HuH-7 (cell line): Measurements from ENCODE around the gene TK2.

Experiments used
- DNase-seq: peaks from one replicate; pipeline ENCODE4 v3.0.0; 2011; ENCODE audit warnings: low spot score

TK2 gene

DNA sequence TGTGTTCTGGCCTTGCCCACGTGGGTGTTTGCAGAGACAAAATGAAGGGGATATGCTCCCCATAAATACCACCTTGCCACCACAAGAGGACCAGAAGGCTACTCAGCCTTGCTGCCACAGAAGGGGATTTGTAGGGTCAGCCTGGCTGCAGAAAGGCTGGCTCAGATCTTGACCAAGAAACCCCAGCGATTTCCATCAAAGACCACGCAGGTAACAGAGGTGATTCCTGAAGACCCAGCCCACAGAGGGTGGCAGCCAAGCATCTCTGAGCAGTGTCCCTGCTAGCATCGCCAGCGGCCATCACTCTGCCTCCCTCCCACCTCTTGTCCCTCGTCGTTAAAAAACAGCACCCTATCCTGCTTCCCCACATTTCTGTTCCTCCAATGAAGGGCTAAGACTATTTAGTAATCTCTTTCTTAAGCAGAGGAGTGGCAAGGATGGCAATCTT lies 68.0 kb downstream of the TK2 start:
- DNase-seq, result no peak

DNA sequence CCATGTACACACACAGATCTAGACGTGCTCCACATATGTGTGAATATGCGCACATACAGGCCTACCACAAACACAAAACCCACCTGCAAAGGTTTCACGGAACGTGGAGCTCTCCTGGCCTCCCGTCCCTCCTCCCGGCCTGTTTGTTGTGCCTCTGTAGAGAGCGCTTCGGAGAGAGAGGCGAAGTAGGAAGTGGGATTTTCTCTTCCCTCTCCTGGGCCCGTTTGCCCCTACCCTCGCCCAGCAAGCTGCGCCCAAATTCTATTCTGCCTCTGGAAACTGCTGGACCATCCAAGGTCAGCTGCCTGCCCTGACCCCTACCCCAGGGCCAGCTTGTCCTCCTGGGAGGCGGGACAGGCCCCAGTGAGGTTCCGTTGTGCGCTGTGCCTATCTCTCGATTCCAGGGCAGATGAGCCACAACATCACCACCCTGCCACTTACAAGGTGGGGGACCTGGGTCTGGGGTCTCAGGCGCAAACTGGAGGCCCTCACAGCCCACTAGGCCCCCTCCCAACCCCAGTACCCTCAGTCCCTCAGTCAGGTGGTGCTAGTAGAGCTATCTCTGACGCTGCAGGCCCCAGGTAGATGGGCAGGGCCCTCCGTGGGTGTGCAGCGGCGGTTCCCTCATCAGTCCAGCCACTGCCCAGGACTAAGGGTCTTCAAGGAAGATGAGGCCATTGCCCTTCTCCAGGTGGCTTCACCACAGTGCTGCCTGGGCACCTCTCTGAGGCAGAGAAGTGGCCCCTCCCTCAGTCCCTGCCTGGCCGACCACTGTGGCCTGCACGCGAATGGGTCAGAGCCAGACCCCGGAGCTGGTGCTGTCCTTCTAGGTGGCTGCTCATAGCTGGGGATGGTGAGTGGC lies 68.6 kb downstream of the TK2 start:
- no peak for DNase-seq

DNA sequence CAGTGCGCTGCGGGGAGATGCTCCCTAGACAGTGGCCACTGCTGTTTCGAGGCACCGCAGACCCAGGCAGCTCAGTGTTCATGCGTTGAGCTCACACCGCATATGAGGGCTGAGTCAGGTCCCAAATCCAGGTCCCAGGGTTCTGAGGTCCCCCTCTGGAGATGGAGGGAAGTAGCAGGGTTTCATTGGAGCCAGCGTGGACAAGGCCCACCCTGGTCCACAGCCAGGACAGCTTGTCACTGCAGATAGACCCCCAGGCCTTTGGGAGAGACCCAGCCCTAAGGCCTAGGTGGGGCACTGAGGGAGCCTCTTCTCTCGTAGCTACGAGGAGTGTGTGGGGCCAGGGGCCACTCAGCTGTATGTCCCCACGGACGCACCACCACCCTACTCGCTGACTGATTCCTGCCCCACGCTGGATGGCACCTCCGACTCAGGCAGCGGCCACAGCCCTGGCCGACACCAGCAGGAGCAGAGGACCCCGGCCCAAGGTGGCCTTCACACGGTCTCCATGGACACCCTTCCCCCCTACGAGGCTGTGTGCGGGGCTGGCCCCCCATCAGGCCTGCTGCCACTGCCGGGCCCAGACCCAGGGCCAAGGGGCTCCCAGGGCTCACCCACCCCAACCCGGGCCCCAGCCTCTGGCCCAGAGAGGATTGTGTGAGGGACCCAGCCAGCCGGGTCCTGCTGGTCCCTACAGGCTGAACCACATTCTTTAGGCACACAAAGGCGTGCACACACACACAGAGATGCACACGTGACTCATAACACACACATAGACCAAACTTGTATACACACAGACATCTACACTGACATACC lies 69.4 kb downstream of the TK2 start:
- DNase-seq, result no peak

DNA sequence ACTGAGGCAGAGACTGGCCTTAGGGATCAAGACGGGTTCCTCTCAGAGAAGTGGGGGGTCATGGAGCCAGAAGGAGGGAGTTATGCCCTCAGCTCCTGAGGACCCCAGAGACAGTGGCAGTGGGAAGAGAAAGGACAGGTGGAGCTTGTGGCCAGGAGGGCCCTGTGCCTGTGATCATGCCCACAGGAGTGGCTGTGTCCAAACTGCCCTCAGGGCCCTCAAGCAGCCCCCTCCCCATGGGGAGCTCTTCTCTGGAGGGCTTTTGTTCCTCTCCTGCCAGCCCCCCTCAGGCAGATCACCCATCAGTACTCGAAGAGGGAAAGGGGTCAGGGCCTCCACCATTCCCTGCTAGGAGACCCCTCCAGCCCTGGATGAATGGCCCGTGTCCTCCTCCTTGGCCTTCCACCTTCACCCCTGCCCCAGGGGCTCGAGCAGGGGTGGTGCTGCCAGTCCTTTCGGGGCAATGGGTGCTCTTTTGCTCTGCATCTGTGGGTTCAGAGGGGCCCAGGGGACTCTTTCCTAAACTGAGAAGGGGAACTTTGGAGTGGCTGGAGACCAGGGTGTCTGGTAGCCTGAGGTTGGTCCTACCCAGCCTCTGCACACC lies 70.2 kb downstream of the TK2 start:
- no peak for DNase-seq

DNA sequence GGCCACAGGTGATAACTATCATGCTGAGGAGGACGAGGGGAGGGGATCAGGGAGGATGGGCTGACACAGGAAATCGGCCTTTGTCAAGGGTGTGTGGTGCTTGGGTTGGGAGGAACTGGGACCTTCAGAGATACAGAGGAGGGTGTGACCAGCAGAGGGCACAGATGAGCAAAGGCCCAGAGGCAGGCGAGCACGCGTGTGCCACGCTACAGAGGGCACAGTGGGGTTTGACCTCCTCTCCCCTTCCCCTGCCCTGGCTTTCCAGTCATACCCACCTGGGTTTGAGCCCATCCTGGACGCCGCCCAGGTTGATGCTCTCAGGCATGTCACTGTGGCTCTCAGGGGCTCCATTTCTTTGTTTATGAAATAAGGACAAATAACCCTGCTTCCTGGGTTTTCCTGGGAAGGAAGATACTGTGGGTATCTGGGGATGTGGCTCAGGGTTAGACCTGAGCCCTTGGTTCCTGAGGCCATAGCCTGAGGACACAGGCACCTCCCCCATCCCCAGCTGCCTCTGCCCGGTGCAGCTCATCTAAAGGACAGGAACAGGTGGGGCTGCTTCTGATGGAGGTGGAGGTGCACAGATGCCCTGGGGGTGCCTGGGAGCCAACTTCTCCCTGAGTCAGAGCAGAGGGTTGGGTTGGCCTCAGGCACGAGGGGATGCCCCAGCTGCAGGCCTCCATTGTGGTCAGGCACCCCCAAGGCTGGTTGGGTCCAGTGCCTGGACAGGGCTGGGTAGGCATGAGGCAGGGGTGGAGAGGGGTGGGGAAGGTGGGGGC lies 71.0 kb downstream of the TK2 start:
- peak; percentile 84 for DNase-seq

DNA sequence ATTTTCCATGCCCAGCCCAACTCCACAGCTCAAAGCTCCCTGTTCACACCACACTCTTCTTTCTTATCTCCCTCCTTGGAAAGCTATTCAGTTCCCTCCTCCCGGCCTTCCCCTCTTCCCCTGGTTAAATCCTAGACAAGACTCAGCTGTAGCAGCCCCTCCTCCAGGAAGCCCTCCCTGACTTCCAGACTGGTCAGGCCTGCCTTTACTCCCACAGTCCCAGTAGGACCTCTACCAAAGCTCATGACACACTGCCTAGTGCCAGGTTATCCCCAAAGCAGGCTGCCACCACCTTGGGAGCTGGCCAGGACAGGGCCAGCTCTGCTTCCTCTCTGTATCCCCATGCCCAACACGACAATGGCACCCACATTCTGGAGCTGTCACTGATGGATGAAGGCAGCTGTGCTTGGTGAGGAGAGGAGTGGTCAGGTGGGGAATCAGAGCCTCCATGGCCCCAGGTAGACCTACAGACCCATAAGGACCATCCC lies 72.8 kb downstream of the TK2 start:
- DNase-seq, result no peak

DNA sequence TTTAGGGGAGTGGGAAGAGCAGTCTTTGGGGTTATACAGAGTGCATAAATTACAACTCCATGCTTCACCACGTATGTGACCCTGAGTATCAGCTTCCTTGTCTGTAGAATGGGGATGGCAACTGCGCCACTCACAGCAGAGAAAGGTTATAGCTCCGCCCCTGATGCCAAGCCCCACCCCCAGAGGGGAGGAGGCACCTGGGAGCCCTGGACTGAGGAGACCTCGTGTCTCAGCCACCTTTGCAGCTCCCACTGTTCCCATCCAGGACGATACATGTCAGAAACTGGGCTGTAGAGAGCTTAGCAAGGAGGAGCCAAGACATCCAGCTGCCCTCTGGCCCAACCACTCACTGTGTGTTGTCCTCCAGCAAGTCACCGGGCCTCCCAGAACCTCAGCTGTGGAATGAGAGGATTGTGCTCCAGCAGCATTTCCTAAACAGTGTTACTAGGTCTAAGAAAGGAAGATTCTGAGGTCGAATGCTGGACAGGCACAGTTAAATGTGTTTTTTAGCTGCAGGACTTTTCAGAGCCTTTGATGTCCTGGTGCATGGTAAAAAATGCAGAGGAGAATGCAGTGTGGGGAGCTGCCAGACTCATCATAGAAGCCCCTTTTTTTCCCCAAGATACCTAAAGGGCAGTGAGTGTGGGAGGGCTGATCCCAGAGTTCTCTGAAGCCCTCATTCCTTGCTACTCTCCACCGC lies 73.4 kb downstream of the TK2 start:
- peak; percentile 44 for DNase-seq

DNA sequence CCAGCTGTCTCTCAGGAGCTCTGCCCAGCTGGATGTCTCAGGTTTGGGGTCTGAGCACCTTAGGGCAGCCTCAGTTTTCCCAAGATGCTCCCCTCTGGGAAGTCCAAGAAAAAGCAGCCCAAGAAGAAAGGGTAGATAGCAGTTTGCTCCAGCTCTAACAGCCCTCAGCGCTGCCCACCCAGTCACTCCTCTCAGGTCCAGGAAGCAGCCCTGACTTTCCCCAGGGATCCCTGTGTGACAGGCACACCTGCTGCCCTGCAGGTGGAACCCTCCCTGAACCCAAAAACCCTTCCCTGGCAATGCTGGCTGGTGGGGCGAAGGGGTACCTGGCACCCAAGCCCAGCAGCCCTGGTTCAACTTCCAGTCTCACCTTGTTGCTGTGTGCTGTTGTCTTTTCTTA lies 74.7 kb downstream of the TK2 start:
- no peak for DNase-seq

DNA sequence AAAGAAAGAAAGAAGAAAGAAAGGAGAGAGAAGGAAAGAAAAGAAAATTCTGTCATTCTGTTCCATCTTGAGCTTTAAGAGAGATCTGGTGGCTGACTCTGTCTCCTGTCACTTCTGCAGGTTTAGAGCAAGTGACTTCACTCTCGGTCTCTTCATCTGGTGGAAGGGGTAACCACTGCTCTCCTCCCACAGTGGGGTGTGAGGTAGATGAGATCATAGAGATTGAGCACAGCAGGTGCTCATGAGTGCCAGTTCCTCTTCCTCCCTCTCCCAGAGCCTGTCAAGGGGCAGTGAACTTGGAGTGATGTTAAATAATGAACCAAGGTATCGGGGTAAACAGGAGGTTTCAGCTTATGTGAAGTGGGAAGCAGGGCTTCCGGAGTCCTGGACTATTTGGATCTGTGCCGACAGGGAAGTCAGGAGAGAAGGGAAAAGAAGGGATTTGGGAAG lies 75.1 kb downstream of the TK2 start:
- no peak for DNase-seq

DNA sequence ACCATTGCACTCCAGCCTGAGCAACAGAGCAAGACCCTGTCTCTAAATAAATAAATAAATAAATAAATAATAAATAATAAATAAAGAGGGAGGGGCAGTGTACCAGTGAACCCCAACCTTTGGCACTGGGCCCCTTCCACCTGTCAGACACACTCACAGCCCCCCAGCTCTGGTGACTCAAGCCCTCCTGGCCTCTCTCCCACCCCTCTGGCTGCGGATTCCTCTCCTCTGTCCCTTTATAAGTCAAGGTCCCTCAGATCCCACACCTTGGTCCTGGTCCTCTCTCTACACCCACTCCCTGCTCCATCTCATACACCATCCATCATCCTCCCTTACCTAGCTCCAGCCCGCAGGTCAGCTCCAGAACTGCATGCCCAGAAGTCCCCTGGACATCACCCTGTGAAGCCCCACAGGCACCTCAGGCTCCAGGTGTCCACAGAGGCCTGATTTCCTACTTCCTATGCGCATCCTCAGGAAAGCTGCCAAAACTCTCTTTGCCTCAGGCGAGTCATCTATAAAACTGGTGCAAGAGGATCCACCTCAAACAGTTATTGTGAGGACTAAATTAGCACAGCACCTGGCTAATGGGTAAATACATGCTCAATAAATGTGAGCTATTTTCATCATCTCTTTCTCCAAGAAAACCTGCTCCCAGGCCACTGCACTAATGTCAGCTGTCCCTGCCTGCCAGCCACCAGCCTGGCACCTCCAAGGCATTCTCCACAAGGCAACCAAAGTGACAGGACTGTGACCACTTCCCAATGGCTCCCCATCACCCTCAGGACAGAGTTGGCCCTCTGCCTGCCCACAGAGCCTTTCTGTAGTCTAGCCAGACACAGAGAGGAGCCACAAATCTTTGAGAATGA lies 76.0 kb downstream of the TK2 start:
- no peak for DNase-seq

DNA sequence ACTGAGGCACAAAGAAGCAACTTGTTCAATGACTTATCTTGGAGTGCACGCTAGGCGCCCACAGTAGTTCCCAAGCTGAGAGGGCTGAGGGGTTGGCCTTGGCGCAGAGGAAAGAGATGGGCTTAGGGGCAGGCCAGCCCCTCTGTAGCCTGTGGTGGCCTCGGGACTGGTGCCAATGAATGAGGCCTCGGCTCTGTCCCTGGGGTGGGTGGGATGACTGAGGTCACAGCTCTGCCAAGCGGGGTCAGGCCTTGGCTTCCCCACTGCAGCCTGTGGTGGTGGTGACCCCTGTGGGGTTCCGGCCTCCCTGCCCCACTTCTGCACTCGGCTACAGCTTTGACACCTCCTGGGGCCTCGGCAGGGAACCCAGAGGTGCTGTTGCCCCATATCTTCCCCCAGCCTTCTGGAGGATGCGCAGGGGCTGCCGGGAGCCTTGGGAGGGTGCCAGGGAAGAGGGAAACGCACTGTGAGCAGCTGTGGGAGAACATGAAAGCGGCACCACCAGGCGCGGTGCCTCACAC lies 76.8 kb downstream of the TK2 start:
- no peak for DNase-seq

DNA sequence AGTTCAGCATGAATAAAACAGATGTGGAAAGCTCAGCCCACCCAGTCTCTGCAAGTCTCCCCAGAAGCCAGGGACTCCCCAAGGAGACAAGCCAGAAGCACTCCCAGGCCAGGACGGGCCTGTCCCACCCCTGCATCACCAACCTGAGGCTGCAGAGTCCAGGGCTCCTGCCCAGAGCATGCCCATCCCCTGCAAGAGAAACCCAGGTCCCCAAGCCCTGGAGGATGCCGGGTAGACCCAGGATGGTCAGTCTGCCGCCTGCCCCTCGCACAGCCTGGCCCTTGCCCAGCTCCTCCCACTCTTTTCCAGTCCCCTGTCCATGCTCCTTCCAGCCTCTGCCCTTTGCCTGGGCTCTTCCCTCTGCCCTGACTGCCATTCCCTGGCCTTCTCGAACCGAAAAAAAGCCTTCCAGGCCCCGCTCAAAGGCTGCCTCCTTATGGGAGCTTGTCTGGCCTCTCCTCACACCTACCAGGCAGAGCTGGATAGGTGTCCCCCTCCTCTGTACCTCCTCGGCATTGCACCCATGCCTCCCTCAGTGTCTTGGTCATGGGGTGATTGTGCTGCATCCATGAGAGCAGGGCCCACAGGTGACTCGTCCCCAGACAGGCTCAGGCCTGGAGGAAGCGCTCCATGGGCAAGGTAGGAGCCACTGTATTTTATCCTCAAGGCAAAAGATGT lies 78.1 kb downstream of the TK2 start:
- DNase-seq, result no peak

DNA sequence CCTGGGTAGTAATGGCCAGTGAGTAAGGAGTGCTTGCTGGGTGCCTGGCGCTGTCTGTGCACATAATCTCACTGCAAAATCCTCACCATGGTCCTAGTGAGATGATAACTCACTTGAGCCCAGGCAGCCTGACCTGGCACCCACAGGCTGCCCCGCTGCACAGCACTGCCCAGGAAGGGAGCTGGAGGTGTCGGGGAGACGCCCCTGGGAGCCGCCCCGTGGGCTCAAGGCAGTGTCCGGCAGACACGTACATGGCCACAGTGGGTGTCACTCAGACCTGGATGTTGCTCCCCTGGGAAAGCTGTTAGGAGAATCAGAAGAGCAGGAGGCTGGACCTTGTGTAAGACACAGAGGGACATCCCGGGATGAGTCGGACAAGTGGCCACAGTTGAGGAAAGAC lies 78.7 kb downstream of the TK2 start:
- no peak for DNase-seq

DNA sequence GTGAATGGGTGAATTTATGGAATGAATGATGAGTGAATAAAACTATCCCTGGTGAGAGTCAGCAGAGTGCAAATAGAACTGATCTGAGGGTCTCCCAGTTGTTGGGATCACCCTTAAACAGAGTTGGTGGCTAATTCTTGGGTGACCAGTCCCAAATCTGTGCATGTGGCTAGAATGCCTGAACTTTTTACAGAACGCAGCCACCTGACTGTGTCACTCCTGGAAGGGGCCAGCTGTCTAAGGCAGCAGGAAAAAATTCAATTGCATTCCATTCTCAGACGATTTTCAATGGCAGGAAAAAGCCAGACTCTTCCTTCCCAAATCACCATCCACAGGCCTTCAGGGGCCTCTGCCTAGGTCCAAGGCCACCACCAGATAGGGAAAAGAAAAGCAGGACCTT lies 79.4 kb downstream of the TK2 start:
- DNase-seq, result no peak

DNA sequence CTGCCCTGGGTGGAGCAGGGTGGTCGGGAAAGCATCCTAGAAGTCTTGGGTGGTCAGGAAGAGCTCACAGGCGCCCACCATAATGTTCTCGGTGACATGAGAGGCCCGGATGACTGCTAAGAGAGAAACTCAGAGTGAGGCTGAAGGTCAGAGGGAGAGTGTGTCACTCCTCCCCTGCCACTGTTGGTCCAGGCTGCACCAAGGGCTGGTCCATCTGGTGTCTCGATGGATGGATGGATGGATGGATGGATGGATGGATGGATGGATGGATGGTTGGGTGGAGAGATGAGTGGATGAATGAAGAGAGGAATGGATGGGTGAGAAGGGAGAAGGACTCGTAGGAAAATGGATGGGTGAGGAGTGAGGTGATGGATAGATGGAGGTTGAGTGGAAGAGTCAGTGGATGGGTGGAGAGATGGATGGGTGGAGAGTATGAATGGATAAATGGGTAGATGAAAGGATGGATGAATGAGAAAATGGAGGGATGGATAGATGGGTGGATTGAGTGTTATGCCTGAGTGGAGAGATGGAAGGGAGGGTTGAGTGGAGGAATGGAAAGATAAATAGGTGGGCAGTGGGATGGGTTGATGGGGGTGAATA lies 79.9 kb downstream of the TK2 start:
- DNase-seq, result no peak

DNA sequence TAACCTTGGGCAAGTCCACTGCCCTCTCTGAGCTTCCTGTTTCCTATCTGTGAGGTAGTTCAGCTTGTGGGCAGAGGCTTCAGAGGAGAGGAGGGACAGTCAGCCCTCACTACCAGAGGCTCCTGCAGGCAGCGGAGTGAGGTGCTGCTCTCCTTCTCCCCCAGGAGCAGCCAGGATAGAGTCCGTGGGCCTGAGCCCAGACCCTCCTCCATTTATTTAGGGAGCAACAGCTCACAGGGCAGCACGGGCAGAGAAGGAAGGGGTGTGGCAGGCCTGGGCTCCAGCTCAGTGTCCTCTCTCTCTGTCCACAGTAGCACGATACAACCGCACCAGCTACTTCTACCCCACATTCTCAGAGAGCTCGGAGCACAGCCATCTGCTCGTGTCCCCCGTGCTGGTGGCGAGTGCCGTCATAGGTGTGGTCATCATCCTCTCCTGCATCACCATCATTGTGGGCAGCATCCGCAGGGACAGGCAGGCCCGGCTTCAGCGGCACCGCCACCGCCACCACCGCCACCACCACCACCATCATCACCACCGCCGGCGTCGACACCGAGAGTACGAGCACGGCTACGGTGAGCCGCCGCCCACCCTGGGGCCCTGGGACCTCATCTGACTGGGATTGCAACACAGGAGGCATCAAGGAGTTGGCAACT lies 80.5 kb downstream of the TK2 start:
- no peak for DNase-seq

DNA sequence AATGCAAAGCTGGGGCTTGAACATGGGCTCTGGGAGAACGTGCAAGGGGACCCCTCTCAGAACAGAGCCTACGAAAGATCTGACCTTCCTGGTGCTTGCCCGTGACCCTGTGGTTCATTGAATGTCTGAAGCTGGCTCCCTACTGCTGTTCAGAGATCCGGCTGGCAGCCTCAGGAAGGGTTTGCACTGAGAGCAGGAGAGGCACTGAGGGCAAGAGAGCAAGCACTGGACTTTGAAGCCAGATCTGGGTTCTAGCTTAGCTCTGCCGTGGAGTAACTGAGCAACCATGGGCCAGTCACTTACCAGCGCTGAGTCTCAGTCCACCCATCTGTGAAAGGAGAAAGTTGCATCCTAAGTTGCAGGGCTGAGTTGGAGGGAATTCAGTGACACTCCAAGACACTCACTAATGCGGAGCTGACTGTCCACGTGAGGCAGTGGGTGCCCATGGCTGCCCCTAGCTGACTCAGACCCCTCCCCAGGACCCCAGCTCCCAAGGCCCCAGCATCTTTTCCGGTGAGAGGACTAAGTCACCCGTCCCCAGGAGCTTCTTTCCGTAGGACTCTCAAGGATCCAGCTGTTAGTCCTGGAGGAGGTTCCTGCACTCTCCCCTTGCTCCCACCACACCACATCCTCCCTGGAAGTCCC lies 81.5 kb downstream of the TK2 start:
- DNase-seq, result no peak

DNA sequence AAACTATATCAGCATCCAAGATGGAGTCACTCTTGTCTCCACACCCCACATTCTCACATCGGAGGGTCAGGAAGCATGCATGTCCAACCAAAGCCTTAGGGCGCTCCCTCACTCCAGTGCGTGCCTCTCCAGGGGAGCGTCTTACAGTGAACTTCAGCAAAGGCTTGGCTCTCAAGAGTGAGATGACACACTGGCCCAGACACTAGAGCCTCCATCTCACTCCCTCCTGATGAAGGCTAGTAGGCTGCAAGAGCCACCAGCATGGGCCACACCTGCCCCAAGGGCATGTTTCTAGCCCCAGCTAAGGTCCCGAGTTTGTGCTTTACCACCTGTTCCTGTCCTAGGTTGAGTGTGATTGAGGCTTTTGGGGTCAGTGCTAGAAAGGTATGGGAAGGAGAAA lies 82.3 kb downstream of the TK2 start:
- DNase-seq, result no peak
